BLaER1 (cell line): ENCODE data around the gene CSNK2A2.

Source experiments
- H3K27ac ChIP-seq: shearing (Covaris generic); formaldehyde crosslinking; 2 replicates; pipeline ENCODE4 v1.8.1; 2022
- H3K27me3 ChIP-seq: shearing (Covaris generic); formaldehyde crosslinking; 2 replicates; pipeline ENCODE4 v1.8.1; 2022
- H3K36me3 ChIP-seq: shearing (Covaris generic); formaldehyde crosslinking; 2 replicates; pipeline ENCODE4 v1.8.1; 2022
- H3K4me1 ChIP-seq: shearing (Covaris generic); formaldehyde crosslinking; 2 replicates; pipeline ENCODE4 v1.8.1; 2022
- H3K4me2 ChIP-seq: shearing (Covaris generic); formaldehyde crosslinking; 2 replicates; pipeline ENCODE4 v1.8.1; 2022
- H3K4me3 ChIP-seq: shearing (Covaris generic); formaldehyde crosslinking; 2 replicates; pipeline ENCODE4 v1.8.1; 2022
- H3K9ac ChIP-seq: shearing (Covaris generic); formaldehyde crosslinking; 2 replicates; pipeline ENCODE4 v1.8.1; 2022
- H3K9me3 ChIP-seq: shearing (Covaris generic); formaldehyde crosslinking; 2 replicates; pipeline ENCODE4 v1.8.1; 2022
- H4K20me1 ChIP-seq: shearing (Covaris generic); formaldehyde crosslinking; 2 replicates; pipeline ENCODE4 v1.8.1; 2022
- Cebpa-rat ChIP-seq: shearing (Covaris generic); IDR thresholded peaks from 2 replicates; pipeline ENCODE4 v1.8.1; 2022

Gene CSNK2A2

GRCh38 chr16:58222532-58223316 is 24.8 kb upstream of the CSNK2A2 start:
- Histone ChIP-seq H3K27ac (no peak overlapping the region), H3K9ac (no peak overlapping the region)

DNA sequence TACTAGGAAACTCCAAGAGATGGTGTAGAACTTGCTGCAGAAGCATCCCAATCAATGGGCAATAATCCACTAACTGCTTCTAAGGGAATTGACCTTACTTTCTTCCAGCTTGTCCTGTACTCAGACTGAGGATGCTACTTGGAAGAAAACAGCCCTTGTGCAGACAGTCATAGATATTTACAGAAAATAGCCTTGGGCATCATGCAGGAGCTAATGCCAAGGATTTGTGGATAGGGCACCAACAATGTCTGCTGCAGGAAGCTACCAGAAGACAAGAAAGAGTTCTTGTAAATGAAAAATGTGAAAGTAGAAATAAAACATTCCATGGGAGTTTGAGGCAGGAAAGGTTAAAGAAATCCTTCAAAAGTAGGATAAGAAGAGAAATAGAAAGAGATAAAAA is 21.5 kb upstream of the CSNK2A2 start:
- Histone ChIP-seq H3K4me1 (no peaks in the 10 kb centered on the region), H3K27ac (no peak overlapping the region), H3K4me2 (no peak overlapping the region), H3K9me3 (peaks cover 17% of the 10 kb centered on the region; the same call in 1 of the 2 replicates), H4K20me1 (no peaks in the 10 kb centered on the region), H3K36me3 (no peaks in the 10 kb centered on the region), H3K4me3 (no peak overlapping the region), H3K9ac (no peak overlapping the region), H3K27me3 (no peaks in the 10 kb centered on the region)
- no peak for TF ChIP-seq Cebpa-rat

More at GRCh38 chr16:58222532-58223316, 24.8 kb upstream of the CSNK2A2 start:
- Histone ChIP-seq H3K27me3 (no peaks in the 10 kb centered on the region), H3K4me2 (no peak overlapping the region), H3K36me3 (no peaks in the 10 kb centered on the region), H4K20me1 (no peaks in the 10 kb centered on the region), H3K4me3 (no peak overlapping the region), H3K9me3 (0 out of 2 replicates have a peak, but pooled peaks cover 6% of the 10 kb centered on the region), H3K4me1 (no peaks in the 10 kb centered on the region)
- TF ChIP-seq Cebpa-rat, result no peak

GRCh38 chr16:58218786-58219185 is 20.9 kb upstream of the CSNK2A2 start:
- TF ChIP-seq Cebpa-rat, result no peak
- Histone ChIP-seq H4K20me1 (no peaks in the 10 kb centered on the region), H3K27ac (no peak overlapping the region), H3K4me1 (no peaks in the 10 kb centered on the region), H3K4me3 (no peak overlapping the region), H3K27me3 (no peaks in the 10 kb centered on the region), H3K9ac (no peak overlapping the region), H3K36me3 (no peaks in the 10 kb centered on the region), H3K9me3 (peaks cover 17% of the 10 kb centered on the region; the same call in 1 of the 2 replicates), H3K4me2 (no peak overlapping the region)

GRCh38 chr16:58217311-58217925 is 19.5 kb upstream of the CSNK2A2 start:
- no peak overlapping the region for H3K27ac ChIP-seq
- no peak overlapping the region for H3K9ac ChIP-seq
- no peak overlapping the region for H3K4me3 ChIP-seq
- H3K4me1 ChIP-seq, result peaks cover 5% of the 10 kb centered on the region
- H3K27me3 ChIP-seq, result no peaks in the 10 kb centered on the region
- no peak overlapping the region for H3K4me2 ChIP-seq
- no peak for TF ChIP-seq Cebpa-rat
- H4K20me1 ChIP-seq, result no peaks in the 10 kb centered on the region
- peaks cover 17% of the 10 kb centered on the region; the same call in 1 of the 2 replicates for H3K9me3 ChIP-seq
- no peaks in the 10 kb centered on the region for H3K36me3 ChIP-seq

- Histone ChIP-seq H3K4me1 (peaks cover 5% of the 10 kb centered on the region), H3K27ac (no peak overlapping the region), H3K36me3 (no peaks in the 10 kb centered on the region), H3K4me2 (0 out of 2 replicates have a peak overlapping the region, but pooled peaks have one; percentile 15), H4K20me1 (no peaks in the 10 kb centered on the region), H3K9me3 (peaks cover 11% of the 10 kb centered on the region; the same call in 1 of the 2 replicates), H3K9ac (no peak overlapping the region), H3K4me3 (no peak overlapping the region), H3K27me3 (no peaks in the 10 kb centered on the region)
- no peak for TF ChIP-seq Cebpa-rat
Measured at GRCh38 chr16:58212824-58213655, 15.1 kb upstream of the CSNK2A2 start.

GRCh38 chr16:58211846-58212245 is 13.9 kb upstream of the CSNK2A2 start:
- Histone ChIP-seq H3K4me2 (no peak overlapping the region), H4K20me1 (no peaks in the 10 kb centered on the region), H3K4me3 (no peak overlapping the region), H3K27me3 (no peaks in the 10 kb centered on the region), H3K9ac (no peak overlapping the region), H3K4me1 (peaks cover 5% of the 10 kb centered on the region), H3K27ac (no peak overlapping the region), H3K9me3 (peaks cover 5% of the 10 kb centered on the region; the same call in 1 of the 2 replicates), H3K36me3 (no peaks in the 10 kb centered on the region)
- TF ChIP-seq Cebpa-rat, result no peak

- no peaks in the 10 kb centered on the region for H3K27me3 ChIP-seq
- H3K36me3 ChIP-seq, result no peaks in the 10 kb centered on the region
- TF ChIP-seq Cebpa-rat, result no peak
- no peak overlapping the region for H3K9ac ChIP-seq
- H3K4me1 ChIP-seq, result peaks cover 5% of the 10 kb centered on the region
- no peak overlapping the region for H3K4me3 ChIP-seq
- H3K9me3 ChIP-seq, result no peaks in the 10 kb centered on the region
- H4K20me1 ChIP-seq, result no peaks in the 10 kb centered on the region
- no peak overlapping the region for H3K27ac ChIP-seq
- no peak overlapping the region for H3K4me2 ChIP-seq
Measured at GRCh38 chr16:58211245-58211644, 13.3 kb upstream of the CSNK2A2 start.

- no peak for TF ChIP-seq Cebpa-rat
- Histone ChIP-seq H3K36me3 (no peaks in the 10 kb centered on the region), H3K9ac (no peak overlapping the region), H3K9me3 (no peaks in the 10 kb centered on the region), H3K4me1 (no peaks in the 10 kb centered on the region), H4K20me1 (no peaks in the 10 kb centered on the region), H3K4me3 (no peak overlapping the region), H3K27me3 (no peaks in the 10 kb centered on the region), H3K4me2 (no peak overlapping the region), H3K27ac (no peak overlapping the region)
Measured at GRCh38 chr16:58205276-58206036, 7.5 kb upstream of the CSNK2A2 start.

GRCh38 chr16:58201163-58201562 is 3.3 kb upstream of the CSNK2A2 start:
- no peaks in the 10 kb centered on the region for H3K27me3 ChIP-seq

More at GRCh38 chr16:58201163-58201562, 3.3 kb upstream of the CSNK2A2 start:
- peaks cover 14% of the 10 kb centered on the region for H4K20me1 ChIP-seq
- peaks cover 4% of the 10 kb centered on the region for H3K36me3 ChIP-seq
- H3K27ac ChIP-seq, result no peak overlapping the region
- H3K9me3 ChIP-seq, result no peaks in the 10 kb centered on the region
- no peak overlapping the region for H3K4me3 ChIP-seq
- no peak for TF ChIP-seq Cebpa-rat
- peaks cover 14% of the 10 kb centered on the region for H3K4me1 ChIP-seq
- H3K9ac ChIP-seq, result no peak overlapping the region
- no peak overlapping the region for H3K4me2 ChIP-seq
